Kasumi-1 (cell line): ENCODE measurements around the gene RBMX.
"Not testable (repeated sequence)": the region's sequence is repeated elsewhere in the genome, so short reads cannot be mapped to it uniquely, and the experiment has no call there.

Experiments used
- DNase-seq, 2 experiments: peaks; one replicate each; lab custom pipeline; 2025; lab: John Stamatoyannopoulos, UW

Gene RBMX

GRCh38 chrX:136878423-136878822 is 2.1 kb downstream of the RBMX start:
- DNase-seq: no peak

- DNase-seq: not testable (repeated sequence)
These were observed 6.4 kb downstream of the RBMX start for GRCh38 chrX:136874114-136874513.

GRCh38 chrX:136873210-136873609 is 7.3 kb downstream of the RBMX start:
- DNase-seq: not testable (repeated sequence)

- DNase-seq: no peak
These were observed 8.3 kb downstream of the RBMX start for GRCh38 chrX:136872091-136872700.

- no peak for DNase-seq
These were observed 10.5 kb downstream of the RBMX start for GRCh38 chrX:136870064-136870463.

GRCh38 chrX:136868283-136869055 is 12.1 kb downstream of the RBMX start:
- no peak for DNase-seq

- no peak for DNase-seq
These were observed 13.0 kb downstream of the RBMX start for GRCh38 chrX:136867518-136867917.

- no peak for DNase-seq
These were observed 13.4 kb downstream of the RBMX start for GRCh38 chrX:136867096-136867491.

- no peak for DNase-seq
These were observed 14.0 kb downstream of the RBMX start for GRCh38 chrX:136866337-136867095.

GRCh38 chrX:136865270-136866158 is 15.0 kb downstream of the RBMX start:
- DNase-seq: no peak

GRCh38 chrX:136863826-136864225 is 16.7 kb downstream of the RBMX start:
- no peak for DNase-seq

- DNase-seq: no peak
These were observed 18.0 kb downstream of the RBMX start for GRCh38 chrX:136862546-136862945.

- no peak for DNase-seq
These were observed 18.6 kb downstream of the RBMX start for GRCh38 chrX:136861877-136862276.

GRCh38 chrX:136858007-136858756 is 22.3 kb downstream of the RBMX start:
- no peak for DNase-seq

- peak; percentile 38 to 45 for DNase-seq
These were observed 24.0 kb downstream of the RBMX start for GRCh38 chrX:136856551-136856950.

- no peak for DNase-seq
These were observed 24.5 kb downstream of the RBMX start for GRCh38 chrX:136856050-136856449.

GRCh38 chrX:136851526-136851925 is 29.0 kb downstream of the RBMX start:
- DNase-seq: no peak

GRCh38 chrX:136850441-136851175 is 29.9 kb downstream of the RBMX start:
- peak in 1 of 2 experiments; percentile 12 for DNase-seq

GRCh38 chrX:136849395-136849794 is 31.1 kb downstream of the RBMX start:
- DNase-seq: no peak

GRCh38 chrX:136847874-136848273 is 32.7 kb downstream of the RBMX start:
- DNase-seq: no peak
